ENCODE results near the gene CLPTM1L.
"Not testable (repeated sequence)": the region's sequence is repeated elsewhere in the genome, so short reads cannot be mapped to it uniquely, and the experiment has no call there.

The CLPTM1L gene

GRCh38 chr5:1374030-1374678 lies 29.3 kb upstream of the CLPTM1L start:
- FAIRE-seq (no peak), DNase-seq (ENCODE audit: insufficient read length, low spot score) (no peak)
- no peak for TF ChIP-seq CTCF (IDR thresholded peaks at IDR 0.05; ENCODE audit: insufficient read depth, missing control alignments)

GRCh38 chr5:1371972-1372342 lies 27.1 kb upstream of the CLPTM1L start:
- DNase-seq (ENCODE audit: insufficient read length, low spot score); FAIRE-seq: not testable (repeated sequence)

- no peak for FAIRE-seq
Measured at GRCh38 chr5:1371218-1371971, 26.5 kb upstream of the CLPTM1L start.

GRCh38 chr5:1370006-1370405 lies 25.1 kb upstream of the CLPTM1L start:
- FAIRE-seq (no peak), DNase-seq (ENCODE audit: insufficient read length, low spot score) (no peak)
- no peak for TF ChIP-seq CTCF (IDR thresholded peaks at IDR 0.05; ENCODE audit: insufficient read depth, missing control alignments)

More at GRCh38 chr5:1371218-1371971, 26.5 kb upstream of the CLPTM1L start:
- no peak for TF ChIP-seq CTCF (IDR thresholded peaks at IDR 0.05; ENCODE audit: insufficient read depth, missing control alignments)
- DNase-seq (ENCODE audit: insufficient read length, low spot score) = no peak

GRCh38 chr5:1368756-1369155 lies 23.9 kb upstream of the CLPTM1L start:
- FAIRE-seq (no peak), DNase-seq (ENCODE audit: insufficient read length, low spot score) (no peak)
- TF ChIP-seq CTCF (IDR thresholded peaks at IDR 0.05; ENCODE audit: insufficient read depth, missing control alignments) = no peak

- DNase-seq (ENCODE audit: insufficient read length, low spot score) (no peak), FAIRE-seq (no peak)
- no peak for TF ChIP-seq CTCF (IDR thresholded peaks at IDR 0.05; ENCODE audit: insufficient read depth, missing control alignments)
Measured at GRCh38 chr5:1368236-1368635, 23.3 kb upstream of the CLPTM1L start.

- FAIRE-seq (no peak), DNase-seq (ENCODE audit: insufficient read length, low spot score) (no peak)
- TF ChIP-seq CTCF (IDR thresholded peaks at IDR 0.05; ENCODE audit: insufficient read depth, missing control alignments) = no peak
Measured at GRCh38 chr5:1367149-1367548, 22.2 kb upstream of the CLPTM1L start.
